Renal cortex interstitium (tissue), 11 donors: ENCODE data around the gene UBTD1. TPM values are rescaled to one million over a fixed set of nuclear protein-coding genes. Genes with fewer than 3 reads are reported as not detected.

ENCODE experiments used
- DNase-seq, 11 donors: peaks; one replicate each; pipeline ENCODE4 v3.0.0-alpha.2; 2013; ENCODE audit warnings: low read depth in 9 of 11, low spot score in 4 of 11; ENCODE audit errors: extremely low read depth in 1 of 11
- polyA plus RNA-seq, 3 donors: library from polyadenylated mRNA; unstranded; fragments of 120-200 nt; gene quantifications; one replicate each; pipeline ENCODE4 v1.2.1, GENCODE V29; 2013; ENCODE audit not compliant: insufficient read length in 3 of 3

UBTD1 gene
- polyA plus RNA-seq, 3 donors, result 6.8 to 11.7 (median 9.8) TPM

GRCh38 chr10:97505152-97505551 is 6.4 kb downstream of the UBTD1 start:
- DNase-seq, result no peak

GRCh38 chr10:97506199-97506991 is 7.7 kb downstream of the UBTD1 start:
- DNase-seq, result no peak

- DNase-seq, result no peak
Observed at GRCh38 chr10:97508342-97508741, 9.6 kb downstream of the UBTD1 start.

- no peak for DNase-seq
Observed at GRCh38 chr10:97509120-97509680, 10.5 kb downstream of the UBTD1 start.

- DNase-seq, result no peak
Observed at GRCh38 chr10:97510686-97511085, 12.0 kb downstream of the UBTD1 start.

GRCh38 chr10:97511711-97512440 is 13.2 kb downstream of the UBTD1 start:
- DNase-seq, result no peak

- DNase-seq, result no peak
Observed at GRCh38 chr10:97512993-97513392, 14.3 kb downstream of the UBTD1 start.

GRCh38 chr10:97514344-97514743 is 15.6 kb downstream of the UBTD1 start:
- no peak for DNase-seq

- DNase-seq, result no peak
Observed at GRCh38 chr10:97515271-97515978, 16.7 kb downstream of the UBTD1 start.

- DNase-seq, result no peak
Observed at GRCh38 chr10:97517096-97517750, 18.5 kb downstream of the UBTD1 start.

GRCh38 chr10:97517778-97518300 is 19.1 kb downstream of the UBTD1 start:
- no peak for DNase-seq

GRCh38 chr10:97518301-97519043 is 19.7 kb downstream of the UBTD1 start:
- DNase-seq, result no peak

- no peak for DNase-seq
Observed at GRCh38 chr10:97519342-97519741, 20.6 kb downstream of the UBTD1 start.

GRCh38 chr10:97520520-97520919 is 21.8 kb downstream of the UBTD1 start:
- DNase-seq, result no peak

GRCh38 chr10:97520978-97521761 is 22.4 kb downstream of the UBTD1 start:
- no peak for DNase-seq

GRCh38 chr10:97522071-97522470 is 23.3 kb downstream of the UBTD1 start:
- no peak for DNase-seq

- no peak for DNase-seq
Observed at GRCh38 chr10:97522937-97523336, 24.2 kb downstream of the UBTD1 start.
